Measurements from ENCODE around the gene NECTIN1. TPM values are rescaled to one million over a fixed set of nuclear protein-coding genes. Genes with fewer than 3 reads are reported as not detected.

NECTIN1 gene
- total RNA-seq, 2 donors from 2014 or later: 4.0 to 4.4 TPM

DNA sequence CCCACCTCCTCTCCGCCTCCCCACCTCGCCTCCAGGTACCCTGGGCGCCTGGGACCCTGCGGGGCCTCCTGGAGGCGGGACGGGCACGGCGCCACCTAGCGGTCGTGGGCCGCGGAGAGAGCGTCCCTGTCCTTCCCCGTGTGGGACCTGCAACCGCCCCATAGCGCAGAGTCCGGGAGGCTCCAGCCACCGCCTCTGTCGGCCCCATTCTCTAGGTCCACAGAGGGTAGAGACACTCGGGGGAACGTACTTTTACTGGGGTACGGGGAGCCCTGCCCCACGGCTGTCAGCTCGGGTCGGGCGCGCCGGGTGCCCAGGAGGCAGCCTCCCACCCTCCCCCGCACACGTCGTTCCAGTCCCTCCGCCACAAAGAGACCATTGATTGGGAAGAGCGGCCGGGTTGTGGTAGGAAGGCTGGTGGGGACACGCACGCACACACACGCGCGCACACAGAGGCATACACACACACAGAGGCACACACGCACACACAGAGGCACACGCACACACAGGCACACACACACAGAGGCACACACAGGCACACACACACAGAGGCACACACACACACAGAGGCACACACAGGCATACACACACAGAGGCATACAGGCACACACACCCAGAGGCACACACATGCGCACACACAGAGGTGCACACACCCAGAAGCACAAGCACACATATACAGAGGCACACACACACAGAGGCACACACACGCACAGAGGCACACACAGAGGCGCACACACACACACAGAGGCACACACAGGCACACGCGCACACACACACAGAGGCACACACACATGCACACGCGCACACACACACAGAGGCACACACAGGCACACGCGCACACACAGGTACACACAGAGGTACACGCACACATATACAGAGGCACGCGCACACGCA is 12.6 kb upstream of the NECTIN1 start:
- TF ChIP-seq, protein P1, sequence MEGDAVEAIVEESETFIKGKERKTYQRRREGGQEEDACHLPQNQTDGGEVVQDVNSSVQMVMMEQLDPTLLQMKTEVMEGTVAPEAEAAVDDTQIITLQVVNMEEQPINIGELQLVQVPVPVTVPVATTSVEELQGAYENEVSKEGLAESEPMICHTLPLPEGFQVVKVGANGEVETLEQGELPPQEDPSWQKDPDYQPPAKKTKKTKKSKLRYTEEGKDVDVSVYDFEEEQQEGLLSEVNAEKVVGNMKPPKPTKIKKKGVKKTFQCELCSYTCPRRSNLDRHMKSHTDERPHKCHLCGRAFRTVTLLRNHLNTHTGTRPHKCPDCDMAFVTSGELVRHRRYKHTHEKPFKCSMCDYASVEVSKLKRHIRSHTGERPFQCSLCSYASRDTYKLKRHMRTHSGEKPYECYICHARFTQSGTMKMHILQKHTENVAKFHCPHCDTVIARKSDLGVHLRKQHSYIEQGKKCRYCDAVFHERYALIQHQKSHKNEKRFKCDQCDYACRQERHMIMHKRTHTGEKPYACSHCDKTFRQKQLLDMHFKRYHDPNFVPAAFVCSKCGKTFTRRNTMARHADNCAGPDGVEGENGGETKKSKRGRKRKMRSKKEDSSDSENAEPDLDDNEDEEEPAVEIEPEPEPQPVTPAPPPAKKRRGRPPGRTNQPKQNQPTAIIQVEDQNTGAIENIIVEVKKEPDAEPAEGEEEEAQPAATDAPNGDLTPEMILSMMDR (IDR thresholded peaks at IDR 0.05): peak; percentile 83 to 87
- no peaks in the 10 kb centered on the region for H3K36me3 ChIP-seq
- H3K4me3 ChIP-seq: peak overlapping the region; percentile 21 to 35
- no peaks in the 10 kb centered on the region for H3K9me3 ChIP-seq
- no peak for DNase-seq (ENCODE audit: low spot score)
- no peaks in the 10 kb centered on the region for H3K27me3 ChIP-seq
- H3K27ac ChIP-seq: no peak overlapping the region
- H3K4me1 ChIP-seq: peaks cover 0 to 12% of the 10 kb centered on the region in 2 donors

DNA sequence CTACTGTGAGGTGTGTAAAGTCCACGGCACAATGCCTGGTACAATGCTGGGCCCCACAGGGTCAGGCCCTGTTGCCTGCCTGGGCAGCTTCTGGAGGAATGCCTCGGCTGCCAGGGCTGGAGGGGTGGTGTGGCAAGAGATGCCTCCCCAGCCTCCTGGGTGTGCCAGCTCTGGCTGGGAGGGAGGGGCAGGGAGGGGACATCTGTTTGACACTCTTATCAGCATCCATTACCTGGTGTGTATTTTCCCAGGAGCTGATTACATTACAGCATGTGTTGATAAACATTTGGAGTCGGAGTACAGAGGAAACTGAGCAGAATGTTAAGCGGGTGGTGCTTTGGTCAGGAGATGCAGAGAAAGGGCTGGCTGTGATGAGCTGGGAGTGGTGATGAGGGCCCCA is 11.0 kb upstream of the NECTIN1 start:
- Histone ChIP-seq H3K9me3 (no peaks in the 10 kb centered on the region), H3K4me1 (peaks cover 0 to 12% of the 10 kb centered on the region in 2 donors), H3K36me3 (no peaks in the 10 kb centered on the region), H3K27me3 (no peaks in the 10 kb centered on the region), H3K4me3 (no peak overlapping the region), H3K27ac (no peak overlapping the region)
- TF ChIP-seq, protein P1 (IDR thresholded peaks at IDR 0.05): no peak
- DNase-seq (ENCODE audit: low spot score): no peak

DNA sequence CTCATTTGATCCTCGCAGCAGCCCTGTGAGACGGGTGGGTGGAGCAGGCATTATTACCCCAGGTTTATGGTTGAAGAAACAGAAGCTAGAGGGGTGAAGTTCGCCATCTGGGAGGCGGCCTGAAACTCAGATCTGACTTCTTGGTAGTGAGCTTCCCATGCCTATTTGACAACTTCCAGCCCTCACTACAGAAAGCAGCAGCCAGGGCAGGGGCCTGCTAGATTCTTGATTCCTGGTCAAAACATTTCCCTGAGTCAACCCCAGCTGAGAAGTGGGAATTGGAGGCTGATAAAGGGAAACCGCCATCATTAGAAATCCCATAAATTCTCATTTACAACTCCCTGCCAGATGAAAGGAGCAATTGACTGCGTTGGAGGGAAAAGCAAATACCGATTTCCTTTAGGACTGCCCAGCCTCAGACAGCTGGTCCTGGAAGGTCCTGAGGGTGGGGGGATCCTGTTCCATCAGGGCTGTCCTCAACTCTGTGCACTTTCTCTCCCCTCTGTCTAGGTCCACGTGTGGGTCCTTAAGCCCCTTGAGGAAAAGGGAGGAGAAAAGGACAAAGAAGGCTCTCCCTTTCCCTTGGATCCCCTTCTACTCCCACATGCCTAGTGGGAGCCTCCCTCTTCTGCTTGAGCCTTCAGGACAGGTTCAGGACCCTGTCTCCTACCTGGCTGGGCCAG is 10.2 kb upstream of the NECTIN1 start:
- H3K27ac ChIP-seq: no peak overlapping the region
- H3K4me3 ChIP-seq: no peak overlapping the region
- H3K27me3 ChIP-seq: no peaks in the 10 kb centered on the region
- DNase-seq (ENCODE audit: low spot score): no peak
- H3K4me1 ChIP-seq: peaks cover 0 to 12% of the 10 kb centered on the region in 2 donors
- no peaks in the 10 kb centered on the region for H3K36me3 ChIP-seq
- H3K9me3 ChIP-seq: no peaks in the 10 kb centered on the region
- TF ChIP-seq, protein P1 (IDR thresholded peaks at IDR 0.05): no peak

DNA sequence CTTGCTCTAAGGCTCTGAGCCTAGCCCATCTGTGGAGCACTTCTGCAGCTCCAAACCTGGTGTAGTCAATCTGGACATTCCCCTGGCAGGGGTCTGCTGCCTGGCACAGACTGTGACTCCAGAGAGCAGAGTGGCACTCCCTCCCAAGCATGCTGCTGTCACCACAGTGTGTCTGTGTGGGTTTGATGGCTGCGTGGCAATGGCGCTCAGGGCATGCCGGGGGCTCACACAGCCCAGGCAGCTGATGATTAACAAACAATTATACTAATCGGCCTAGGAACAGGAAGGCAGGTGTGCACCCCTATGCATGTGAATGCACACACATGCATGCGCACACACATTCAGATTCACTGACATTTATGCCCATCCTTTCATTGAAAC is 9.0 kb upstream of the NECTIN1 start:
- TF ChIP-seq, protein P1 (IDR thresholded peaks at IDR 0.05): no peak
- no peak overlapping the region for H3K27ac ChIP-seq
- no peaks in the 10 kb centered on the region for H3K36me3 ChIP-seq
- no peak overlapping the region for H3K4me3 ChIP-seq
- no peaks in the 10 kb centered on the region for H3K27me3 ChIP-seq
- H3K9me3 ChIP-seq: no peaks in the 10 kb centered on the region
- DNase-seq (ENCODE audit: low spot score): no peak
- peaks cover 0 to 12% of the 10 kb centered on the region in 2 donors for H3K4me1 ChIP-seq

DNA sequence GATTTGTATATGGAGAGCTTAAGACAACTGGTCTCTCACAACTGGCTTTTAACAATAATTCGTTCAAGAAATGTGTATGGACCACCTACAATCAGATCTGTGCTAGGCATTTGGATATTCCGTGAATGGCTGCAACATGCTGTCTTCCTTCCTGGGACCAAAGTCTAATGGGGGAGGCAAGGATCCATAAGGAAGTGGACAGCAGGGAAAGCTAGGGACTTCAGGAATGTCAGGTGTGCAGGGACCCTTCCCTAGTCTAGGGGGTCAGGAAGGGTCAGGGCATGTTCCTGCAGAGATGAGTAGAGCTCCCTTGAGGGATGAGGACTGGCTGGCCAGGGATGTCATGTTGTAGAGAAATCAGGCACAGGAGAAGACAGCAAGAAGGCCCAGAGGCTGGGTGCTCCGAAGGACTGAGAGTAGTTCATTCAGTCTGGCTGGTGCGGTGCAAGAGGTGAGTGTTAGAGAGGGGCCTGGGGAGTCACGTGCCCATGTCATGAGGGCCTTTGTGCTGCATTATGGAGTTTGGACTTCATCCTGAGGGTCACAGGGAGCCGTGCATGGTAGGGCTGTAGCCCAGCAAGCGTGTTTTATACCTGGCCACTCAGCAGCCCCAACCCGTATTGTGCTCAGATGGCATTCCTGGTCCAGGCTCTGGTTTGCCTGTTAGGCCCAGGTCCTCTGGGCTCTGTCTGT is 8.5 kb upstream of the NECTIN1 start:
- Histone ChIP-seq H3K27me3 (no peaks in the 10 kb centered on the region), H3K4me1 (peaks cover 0 to 7% of the 10 kb centered on the region in 2 donors), H3K4me3 (no peak overlapping the region)

More for the DNA sequence above, 8.5 kb upstream of the NECTIN1 start:
- Histone ChIP-seq H3K9me3 (no peaks in the 10 kb centered on the region), H3K27ac (no peak overlapping the region), H3K36me3 (no peaks in the 10 kb centered on the region)
- DNase-seq (ENCODE audit: low spot score): no peak
- TF ChIP-seq, protein P1 (IDR thresholded peaks at IDR 0.05): no peak

All from right atrium auricular region (tissue), 2 donors.